Urinary bladder (tissue), 4 donors: ENCODE measurements around the gene DPH5. TPM values are rescaled to one million over a fixed set of nuclear protein-coding genes. Genes with fewer than 3 reads are reported as not detected.
A peak's percentile ranks its signal among the peaks of the same experiment; 100 is the strongest.
"Not testable (repeated sequence)": the region's sequence is repeated elsewhere in the genome, so short reads cannot be mapped to it uniquely, and the experiment has no call there.

Source experiments
- DNase-seq: peaks from one replicate; pipeline ENCODE4 v3.0.0-alpha.2; 2015; ENCODE audit errors: extremely low spot score
- H3K27ac ChIP-seq: one replicate; pipeline ENCODE4 v1.5.1; 2013; ENCODE audit warnings: low read depth, mild to moderate bottlenecking, moderate library complexity
- H3K36me3 ChIP-seq: one replicate; pipeline ENCODE4 v1.6.1; 2013; ENCODE audit warnings: mild to moderate bottlenecking, moderate library complexity; ENCODE audit not compliant: insufficient read depth
- H3K4me1 ChIP-seq: one replicate; pipeline ENCODE4 v1.6.1; 2013; ENCODE audit warnings: mild to moderate bottlenecking, moderate library complexity; ENCODE audit not compliant: insufficient read depth
- H3K4me3 ChIP-seq: one replicate; pipeline ENCODE4 v1.5.1; 2013; ENCODE audit warnings: low read depth, low read length
- WGBS: extraction: QIAGEN DNeasy Blood & Tissue Kit; methylation state at CpG from one replicate; pipeline ENCODE4 v1.1.7; 2013; 5-methylcytosine and 5-hydroxymethylcytosine counted together
- polyA plus RNA-seq: library from polyadenylated mRNA; stranded (reverse); fragments of 200-250 nt; gene quantifications from one replicate; pipeline ENCODE4 v1.2.3, GENCODE V29; 2013
- total RNA-seq: library from RNA; depleted of rRNA; stranded (reverse); fragments of >200 nt; gene quantifications from one replicate; pipeline ENCODE4 v1.2.3, GENCODE V29; 2014
- donor health status: healthy with polysubstance abuse.
- donor health status: healthy.

The DPH5 gene
- total and polyA plus RNA-seq, 2 donors: 23.9 to 36.4 TPM

DNA sequence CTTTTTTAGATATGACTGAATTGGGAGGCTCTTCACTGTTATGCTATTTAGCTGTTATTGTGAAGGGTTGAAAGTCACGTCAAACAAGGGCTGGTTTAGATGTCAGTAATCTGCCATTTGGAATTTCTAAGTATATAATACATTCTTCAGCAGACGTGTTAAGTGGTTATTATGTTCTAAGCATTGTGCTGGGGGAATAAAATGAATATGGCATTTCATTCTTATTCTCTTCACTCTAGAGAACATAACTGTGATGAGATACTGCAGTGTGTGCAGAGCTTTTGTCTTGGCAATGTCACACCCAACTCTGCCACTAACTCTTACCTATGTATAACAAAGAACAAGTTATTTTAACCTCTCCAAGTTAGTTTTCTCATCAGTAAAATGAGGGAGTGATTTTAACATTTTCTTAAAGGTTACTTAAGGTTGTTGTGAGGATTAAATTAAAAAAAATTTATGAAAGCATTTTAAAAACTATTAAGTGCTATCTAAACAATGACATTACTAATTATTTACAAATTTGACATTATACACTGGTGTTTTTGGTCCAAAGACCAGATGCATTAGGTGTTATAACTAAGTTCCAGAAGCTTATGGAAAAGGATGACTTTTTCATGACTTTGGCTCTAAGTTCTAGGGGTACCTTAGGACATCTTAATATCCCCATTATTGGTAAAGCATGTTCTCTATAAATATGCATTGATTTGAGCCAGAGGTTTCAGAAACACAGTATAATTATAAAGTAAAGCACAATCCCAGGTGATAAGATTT lies 71.4 kb downstream of the DPH5 start:
- peak overlapping the region; percentile 2 for H3K27ac ChIP-seq
- no peak for DNase-seq
- no peaks in the 10 kb centered on the region for H3K36me3 ChIP-seq
- H3K4me3 ChIP-seq: no peak overlapping the region
- H3K4me1 ChIP-seq: no peaks in the 10 kb centered on the region
- 82% methylated on average over 2 of the region's 2 CpGs for WGBS

DNA sequence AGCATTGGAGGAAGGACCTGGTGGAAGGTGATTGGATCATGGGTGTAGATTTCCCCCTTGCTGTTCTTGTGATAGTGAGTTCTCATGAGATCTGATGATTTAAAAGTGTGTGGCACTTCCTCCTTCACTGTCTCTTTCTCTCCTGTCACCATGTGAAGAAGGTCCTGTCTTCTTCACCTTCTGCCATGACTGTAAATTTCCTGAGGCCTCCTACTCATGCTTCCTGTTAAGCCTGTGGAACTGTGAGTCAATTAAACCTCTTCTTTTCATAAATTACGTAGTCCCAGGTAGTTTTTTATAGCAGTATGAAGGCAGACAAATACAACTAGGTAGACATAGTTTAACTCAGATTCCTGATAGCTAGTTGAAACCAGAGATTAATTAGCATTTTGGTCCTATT lies 72.6 kb downstream of the DPH5 start:
- not testable (repeated sequence) for DNase-seq, H3K36me3 ChIP-seq, H3K27ac ChIP-seq, H3K4me1 ChIP-seq, H3K4me3 ChIP-seq
- WGBS: 86% methylated on average over 1 of the region's 1 CpG

DNA sequence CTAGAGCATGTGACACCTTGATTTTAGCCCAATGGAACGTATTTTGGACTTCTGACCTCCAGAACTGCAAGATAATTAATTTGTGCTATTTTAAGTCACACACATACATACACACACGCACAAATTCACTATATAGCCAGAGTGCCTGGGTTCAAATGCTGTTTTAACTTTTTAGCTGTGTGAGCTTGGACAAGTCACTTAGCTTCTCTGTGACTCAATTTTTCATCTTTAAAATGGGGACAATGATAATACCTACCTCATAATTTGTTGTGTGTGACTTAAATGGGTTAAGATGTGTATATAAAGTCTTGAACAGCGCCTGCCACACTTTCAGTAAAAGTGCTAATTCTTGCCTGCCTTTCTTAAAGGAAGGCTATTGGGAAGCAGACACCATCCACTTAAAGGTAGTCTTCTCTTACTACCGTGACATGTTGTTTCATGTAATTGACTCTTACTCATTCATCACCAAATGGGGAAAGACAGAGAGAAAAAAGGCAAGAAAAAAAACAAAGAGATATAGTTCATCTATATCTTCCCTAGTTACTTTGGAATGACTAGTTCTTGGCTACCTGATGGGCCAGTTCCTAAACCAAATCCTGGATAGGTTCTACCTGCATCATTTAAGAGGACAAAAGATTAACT lies 73.4 kb downstream of the DPH5 start:
- Histone ChIP-seq H3K4me1 (no peaks in the 10 kb centered on the region), H3K4me3 (no peak overlapping the region), H3K36me3 (no peaks in the 10 kb centered on the region), H3K27ac (no peak overlapping the region)
- no peak for DNase-seq
- 98% methylated on average over 4 of the region's 4 CpGs for WGBS

DNA sequence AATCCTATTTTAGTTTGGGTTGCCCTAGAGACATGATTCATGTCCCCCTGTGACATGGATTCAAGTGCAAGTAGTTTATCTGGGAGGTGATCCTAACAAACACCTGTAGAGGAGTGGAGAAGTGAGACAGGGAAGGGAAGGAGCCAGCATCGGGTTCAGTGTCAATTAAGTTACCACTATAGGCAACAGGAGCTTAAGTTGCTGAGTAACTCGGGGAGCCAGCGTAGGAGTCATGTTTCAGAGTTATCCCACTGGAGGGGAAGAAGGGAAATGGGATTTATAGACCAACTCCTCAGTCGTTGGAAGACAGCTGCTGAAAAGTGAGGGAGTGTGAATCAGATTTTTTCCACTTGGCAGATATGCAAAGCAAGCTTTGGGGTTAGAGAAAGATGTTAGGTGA lies 74.8 kb downstream of the DPH5 start:
- peak; percentile 4 for DNase-seq
- Histone ChIP-seq H3K36me3 (no peaks in the 10 kb centered on the region), H3K27ac (no peak overlapping the region), H3K4me1 (no peaks in the 10 kb centered on the region), H3K4me3 (no peak overlapping the region)
- 31% methylated on average over 4 of the region's 4 CpGs for WGBS

DNA sequence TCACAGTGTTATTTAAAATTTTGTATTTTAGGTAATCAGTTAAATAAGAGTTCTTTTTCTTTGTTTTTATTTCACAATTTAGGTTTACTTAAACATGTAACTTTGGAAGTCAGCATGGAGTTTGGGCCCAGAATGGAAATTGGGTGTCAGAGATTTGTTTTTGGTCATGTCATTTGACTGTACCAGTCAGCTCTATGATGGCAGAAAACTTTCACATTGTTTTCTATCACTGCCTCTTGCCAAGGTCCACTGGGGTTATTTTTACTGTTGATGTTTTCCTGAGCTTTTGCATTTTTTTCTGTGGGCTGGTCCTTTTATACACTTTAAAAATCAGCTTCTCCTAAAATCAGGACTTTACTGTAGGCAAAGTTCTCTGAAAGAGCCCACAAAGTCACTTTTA lies 75.2 kb downstream of the DPH5 start:
- no peaks in the 10 kb centered on the region for H3K4me1 ChIP-seq
- no peak overlapping the region for H3K4me3 ChIP-seq
- no peak overlapping the region for H3K27ac ChIP-seq
- H3K36me3 ChIP-seq: no peaks in the 10 kb centered on the region
- no peak for DNase-seq

DNA sequence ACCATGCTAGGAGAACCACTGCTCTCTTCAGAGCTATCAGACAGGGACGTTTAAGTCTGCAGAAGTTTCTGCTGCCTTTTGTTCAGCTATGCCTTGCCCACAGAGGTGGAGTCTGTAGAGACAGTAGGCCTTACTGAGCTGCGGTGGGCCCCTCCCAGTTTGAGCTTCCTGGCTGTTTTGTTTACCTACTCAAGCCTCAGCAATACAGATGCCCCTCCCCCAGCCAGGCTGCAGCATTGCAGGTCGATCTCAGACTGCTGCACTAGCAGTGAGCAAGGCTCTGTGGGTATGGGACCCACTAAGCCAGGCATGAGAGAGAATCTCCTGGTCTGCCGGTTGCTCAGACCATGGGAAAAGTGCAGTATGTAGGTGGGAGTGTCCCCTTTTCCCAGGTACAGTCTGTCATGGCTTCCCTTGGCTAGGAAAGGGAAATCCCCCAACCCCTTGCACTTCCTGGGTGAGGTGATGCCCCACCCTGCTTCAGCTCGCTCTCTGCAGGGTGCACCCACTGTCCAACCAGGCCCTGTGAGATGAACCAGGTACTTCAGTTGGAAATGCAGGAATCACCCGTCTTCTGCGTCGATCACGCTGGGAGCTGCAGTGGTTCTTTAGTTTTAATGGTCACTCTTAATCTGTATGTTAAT lies 75.9 kb downstream of the DPH5 start:
- H3K4me1 ChIP-seq, H3K4me3 ChIP-seq, H3K36me3 ChIP-seq, H3K27ac ChIP-seq: not testable (repeated sequence)
- 74% methylated on average over 9 of the region's 9 CpGs for WGBS
- DNase-seq: peak; percentile 10

DNA sequence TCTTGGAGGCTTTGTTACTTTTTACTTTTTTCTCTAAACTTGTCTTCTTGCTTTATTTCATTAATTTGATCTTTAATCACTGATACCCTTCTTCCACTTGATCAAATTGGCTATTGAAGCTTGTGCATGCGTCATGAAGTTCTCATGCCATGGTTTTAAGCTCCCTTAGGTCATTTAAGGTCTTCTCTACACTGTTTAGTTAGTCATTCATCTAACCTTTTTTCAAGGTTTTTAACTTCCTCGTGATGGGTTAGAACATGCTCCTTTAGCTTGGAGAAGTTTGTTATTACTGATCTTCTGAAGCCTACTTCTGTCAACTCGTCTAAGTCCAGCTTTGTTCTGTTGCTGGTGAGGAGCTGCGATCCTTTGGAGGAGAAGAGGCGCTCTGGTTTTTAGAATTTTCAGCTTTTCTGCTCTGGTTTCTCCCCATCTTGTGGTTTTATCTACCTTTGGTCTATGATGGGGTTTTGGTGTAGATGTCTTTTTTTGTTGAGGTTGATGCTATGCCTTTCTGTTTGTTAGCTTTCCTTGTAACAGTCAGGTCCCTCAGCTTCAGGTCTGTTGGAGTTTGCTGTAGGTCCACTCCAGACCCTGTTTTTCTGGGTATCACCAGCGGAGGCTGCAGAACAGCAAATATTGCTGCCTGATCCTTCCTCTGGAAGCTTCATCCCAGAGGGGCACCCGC lies 76.7 kb downstream of the DPH5 start:
- not testable (repeated sequence) for H3K4me3 ChIP-seq, H3K27ac ChIP-seq, H3K4me1 ChIP-seq, H3K36me3 ChIP-seq, DNase-seq
- WGBS: 92% methylated on average over 7 of the region's 7 CpGs

DNA sequence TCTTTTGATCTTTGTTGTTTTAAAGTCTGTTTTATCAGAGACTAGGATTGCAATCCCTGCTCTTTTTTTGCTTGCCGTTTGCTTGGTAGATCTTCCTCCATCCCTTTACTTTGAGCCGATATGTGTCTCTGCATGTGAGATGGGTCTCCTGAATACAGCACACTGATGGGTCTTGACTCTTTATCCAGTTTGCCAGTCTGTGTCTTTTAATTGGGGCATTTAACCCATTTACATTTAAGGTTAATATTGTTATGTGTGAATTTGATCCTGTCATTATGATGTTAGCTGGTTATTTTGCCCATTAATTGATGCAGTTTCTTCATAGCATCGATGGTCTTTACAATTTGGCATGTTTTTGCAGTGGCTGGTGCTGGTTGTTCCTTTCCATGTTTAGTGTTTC lies 77.8 kb downstream of the DPH5 start:
- WGBS: 97% methylated on average over 3 of the region's 3 CpGs
- H3K27ac ChIP-seq, H3K4me3 ChIP-seq, H3K36me3 ChIP-seq, DNase-seq, H3K4me1 ChIP-seq: not testable (repeated sequence)

DNA sequence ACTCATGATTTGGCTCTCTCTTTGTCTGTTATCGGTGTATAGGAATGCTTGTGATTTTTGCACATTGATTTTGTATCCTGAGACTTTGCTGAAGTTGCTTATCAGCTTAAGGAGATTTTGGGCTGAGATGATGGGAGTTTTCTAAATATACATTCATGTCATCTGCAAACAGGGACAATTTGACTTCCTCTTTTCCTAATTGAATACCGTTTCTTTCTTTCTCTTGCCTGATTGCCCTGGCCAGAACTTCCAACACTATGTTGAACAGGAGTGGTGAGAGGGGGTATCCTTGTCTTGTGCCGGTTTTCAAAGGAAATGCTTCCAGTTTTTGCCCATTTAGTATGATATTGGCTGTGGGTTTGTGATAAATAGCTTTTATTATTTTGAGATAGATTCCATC lies 79.5 kb downstream of the DPH5 start:
- H3K4me3 ChIP-seq, H3K4me1 ChIP-seq, H3K36me3 ChIP-seq, H3K27ac ChIP-seq, DNase-seq: not testable (repeated sequence)
- 95% methylated on average over 3 of the region's 3 CpGs for WGBS

DNA sequence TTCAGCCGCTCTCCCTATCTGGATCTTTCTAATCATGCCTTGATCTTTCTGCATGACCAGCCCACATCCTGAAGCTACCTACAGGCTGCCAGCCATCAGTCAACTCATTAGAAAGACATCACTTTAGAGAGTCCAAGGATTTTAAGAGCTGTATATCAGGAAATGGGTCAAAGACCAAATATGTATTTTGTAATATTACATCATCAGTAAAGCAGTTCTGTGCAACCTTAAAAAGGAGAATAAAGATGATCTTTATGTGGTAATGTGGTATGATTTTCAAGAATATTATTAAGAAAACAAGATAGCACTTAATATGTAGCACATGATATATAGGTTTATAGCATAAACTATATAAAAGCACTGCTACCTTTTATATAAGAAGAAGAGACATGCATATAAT lies 82.1 kb downstream of the DPH5 start:
- peaks cover 1% of the 10 kb centered on the region for H3K36me3 ChIP-seq
- WGBS: 99% methylated on average over 1 of the region's 1 CpG
- DNase-seq: no peak

DNA sequence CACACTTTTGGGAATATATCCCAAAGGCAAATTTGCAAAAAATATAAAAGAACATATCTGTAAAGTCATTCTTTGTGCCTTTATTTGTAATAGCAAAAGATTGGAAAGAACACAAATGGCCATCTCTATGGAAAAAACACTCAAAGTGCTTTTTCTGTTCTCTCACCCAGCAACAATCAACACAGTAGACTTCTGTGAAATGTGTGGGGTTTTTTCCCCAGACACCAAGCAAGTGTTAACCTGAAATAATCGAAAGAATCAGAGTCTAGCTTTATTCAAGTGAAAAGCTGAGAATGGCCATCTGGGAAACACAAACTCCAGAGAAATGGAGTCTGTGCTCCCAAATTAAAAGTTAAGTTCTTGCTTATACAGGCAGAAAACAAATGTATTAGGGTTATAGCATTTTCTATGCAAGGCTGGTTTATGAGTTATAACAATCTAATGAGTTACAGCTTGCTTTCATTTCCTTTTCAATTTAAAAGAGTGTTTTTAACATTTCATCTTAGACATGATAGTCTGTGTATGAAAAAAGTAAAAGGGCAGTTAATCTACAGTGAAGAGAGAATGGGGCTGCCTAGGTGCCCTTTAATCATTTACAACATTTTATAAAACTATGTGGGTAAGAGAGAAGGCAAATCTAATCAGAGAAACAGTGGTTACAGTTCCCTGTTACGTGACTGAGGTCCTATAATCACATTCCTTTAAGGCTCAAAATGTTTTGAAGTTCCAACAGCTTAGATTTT lies 83.1 kb downstream of the DPH5 start:
- Histone ChIP-seq H3K36me3 (peaks cover 1% of the 10 kb centered on the region), H3K27ac (no peak overlapping the region), H3K4me3 (no peak overlapping the region), H3K4me1 (no peaks in the 10 kb centered on the region)
- no peak for DNase-seq
- WGBS: 76% methylated on average over 2 of the region's 2 CpGs

More for the DNA sequence above, 82.1 kb downstream of the DPH5 start:
- Histone ChIP-seq H3K4me1 (no peaks in the 10 kb centered on the region), H3K27ac (no peak overlapping the region), H3K4me3 (no peak overlapping the region)

DNA sequence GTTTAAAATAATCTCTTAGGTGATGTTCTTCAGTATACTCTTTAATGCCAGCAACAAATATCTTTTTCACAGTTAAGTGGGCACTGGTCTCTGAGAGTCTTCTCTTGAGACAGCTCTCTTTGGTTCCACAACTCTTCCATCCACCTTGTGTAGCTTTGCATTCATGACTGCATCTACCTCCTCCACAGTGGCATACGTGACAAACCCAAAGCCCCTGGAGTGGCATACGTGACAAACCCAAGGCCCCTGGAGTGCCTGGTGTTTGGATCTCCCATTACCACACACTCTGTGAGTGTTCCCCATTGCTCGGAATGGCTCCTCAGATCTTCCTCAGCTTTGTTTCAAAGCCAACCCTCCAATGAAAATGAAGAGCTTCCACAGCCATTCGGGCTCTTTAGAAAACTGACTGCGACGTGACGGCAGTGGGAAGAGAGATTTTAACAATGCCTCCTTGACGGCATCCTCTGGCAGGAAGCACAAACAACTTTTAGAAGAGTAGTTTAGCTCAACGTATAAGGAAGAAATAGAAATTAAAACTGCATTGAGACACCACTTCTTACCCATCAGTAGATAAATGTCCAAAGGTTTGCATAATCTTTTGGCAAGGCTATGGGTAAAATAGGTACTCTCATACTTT lies 83.9 kb downstream of the DPH5 start:
- no peak for DNase-seq
- 93% methylated on average over 9 of the region's 9 CpGs for WGBS
- H3K4me3 ChIP-seq: no peak overlapping the region

DNA sequence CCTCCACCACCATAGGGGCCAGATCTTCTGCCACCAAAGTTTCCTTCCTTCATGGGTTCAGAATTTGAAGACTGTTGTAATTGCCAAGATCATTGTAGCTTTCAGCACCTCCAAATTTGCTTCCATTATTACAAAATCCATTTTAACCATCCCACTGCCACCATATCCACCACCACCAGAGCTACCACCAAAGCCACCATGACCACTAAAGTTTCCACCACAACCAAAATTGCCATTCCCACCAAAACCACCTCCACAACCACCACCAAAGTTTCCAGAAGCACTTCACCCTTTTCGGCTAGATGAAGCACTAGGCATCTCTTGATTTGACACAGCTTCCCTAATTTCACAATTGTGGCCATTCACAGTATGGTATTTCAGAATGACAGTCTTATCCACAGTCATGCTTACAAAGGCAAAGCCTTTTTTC lies 84.5 kb downstream of the DPH5 start:
- Histone ChIP-seq H3K4me1 (no peaks in the 10 kb centered on the region), H3K27ac (no peak overlapping the region), H3K36me3 (peaks cover 1% of the 10 kb centered on the region), H3K4me3 (no peak overlapping the region)
- WGBS: 91% methylated on average over 1 of the region's 1 CpG
- DNase-seq: no peak

More for the DNA sequence above, 83.9 kb downstream of the DPH5 start:
- Histone ChIP-seq H3K4me1 (no peaks in the 10 kb centered on the region), H3K27ac (no peak overlapping the region), H3K36me3 (peaks cover 1% of the 10 kb centered on the region)
